Colonic mucosa (tissue), 4 donors: ENCODE results near the gene GRAP. TPM values are rescaled to one million over a fixed set of nuclear protein-coding genes. Genes with fewer than 3 reads are reported as not detected.

ENCODE experiments used
- DNase-seq: peaks from one replicate; pipeline ENCODE4 v3.0.0-alpha.2; 2020
- H3K27ac ChIP-seq: fragments of 200-600 bp; one replicate; pipeline ENCODE4 v1.8.0; 2021
- H3K27me3 ChIP-seq: fragments of 200-600 bp; one replicate; pipeline ENCODE4 v1.8.0; 2021
- H3K36me3 ChIP-seq: fragments of 200-600 bp; one replicate; pipeline ENCODE4 v1.8.0; 2021
- H3K4me1 ChIP-seq: fragments of 200-600 bp; one replicate; pipeline ENCODE4 v1.8.0; 2021; ENCODE audit warnings: mild to moderate bottlenecking
- H3K4me3 ChIP-seq: fragments of 200-600 bp; one replicate; pipeline ENCODE4 v1.8.0; 2021
- H3K9ac ChIP-seq, 2 donors: one replicate each; pipeline ENCODE4 v1.7.0; 2013; ENCODE audit warnings: control low read depth in 2 of 2, low read depth in 2 of 2, low read length in 2 of 2
- H3K9me3 ChIP-seq: fragments of 200-600 bp; one replicate; pipeline ENCODE4 v1.8.0; 2021
- CTCF ChIP-seq: fragments of 200-600 bp; IDR thresholded peaks from one replicate; pipeline ENCODE4 v1.8.0; 2022; ENCODE audit warnings: antibody characterized with exemption, mild to moderate bottlenecking
- intact Hi-C: fragments of 100-400 bp; cut with DNase I; formaldehyde crosslinking; loops from one replicate; pipeline ENCODE4 v1.14.1; 2022
- total RNA-seq, 2 donors: library from RNA; stranded (reverse); fragmentation: NEBNext Ultra II Directional in 1 of 2; extraction: Animal tissue kit (Norgen Biotek cat#: 25700) in 1 of 2; gene quantifications; one replicate each; pipeline ENCODE4 v1.2.1, GENCODE V29; 2021
- donor health status: healthy.
- donor health status: DM: no; HTN: no; CAD: no.
- donor health status: DM: no; HTN: no; CAD: no.

Gene GRAP
- total RNA-seq, 2 donors from 2014 or later: 0.93 to 1.1 TPM

DNA sequence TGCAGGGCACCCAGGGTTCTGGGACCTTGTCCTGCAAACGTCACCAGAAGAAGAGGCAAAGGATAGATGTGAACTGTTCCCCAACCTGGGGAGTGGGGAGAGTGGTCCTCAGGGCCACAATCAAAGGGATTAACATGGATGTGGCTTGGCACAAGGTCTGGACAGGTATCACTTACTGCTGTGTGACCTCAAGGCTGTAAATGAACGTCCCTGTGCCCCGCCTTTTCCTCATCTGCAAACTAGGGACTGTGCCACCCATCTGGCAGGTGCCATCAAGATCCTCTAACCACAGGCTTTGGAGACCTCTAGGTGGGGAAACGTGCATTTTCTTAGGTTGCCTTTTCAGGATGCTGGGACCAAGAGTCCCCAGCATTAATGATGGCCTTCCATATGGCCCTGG lies 69.7 kb downstream of the GRAP start:
- Histone ChIP-seq H3K4me1 (peaks cover 12% of the 10 kb centered on the region), H3K27me3 (no peaks in the 10 kb centered on the region), H3K27ac (no peak overlapping the region), H3K9ac (peak overlapping the region in 1 of 2 donors; percentile 68), H3K9me3 (no peaks in the 10 kb centered on the region), H3K4me3 (no peak overlapping the region), H3K36me3 (no peaks in the 10 kb centered on the region)
- intact Hi-C loops: no loop called here
- no peak for TF ChIP-seq CTCF
- peak; percentile 60 for DNase-seq

- H3K4me3 ChIP-seq: no peak overlapping the region
- H3K36me3 ChIP-seq: no peaks in the 10 kb centered on the region
- peaks cover 9% of the 10 kb centered on the region for H3K4me1 ChIP-seq
- TF ChIP-seq CTCF: no peak
- H3K27me3 ChIP-seq: no peaks in the 10 kb centered on the region
- peak overlapping the region; percentile 44 for H3K27ac ChIP-seq
- no peaks in the 10 kb centered on the region for H3K9me3 ChIP-seq
- DNase-seq: no peak
- peak overlapping the region in 1 of 2 donors; percentile 68 for H3K9ac ChIP-seq
- intact Hi-C loops: no loop called here
Measured at GRCh38 chr17:18976201-18976600, 70.6 kb downstream of the GRAP start.

GRCh38 chr17:18975597-18975996 lies 71.2 kb downstream of the GRAP start:
- DNase-seq: no peak
- H3K27me3 ChIP-seq: no peaks in the 10 kb centered on the region
- no peaks in the 10 kb centered on the region for H3K36me3 ChIP-seq
- H3K4me3 ChIP-seq: no peak overlapping the region
- peak overlapping the region; percentile 44 for H3K27ac ChIP-seq
- peaks cover 4% of the 10 kb centered on the region for H3K4me1 ChIP-seq
- intact Hi-C loops: no loop called here
- no peaks in the 10 kb centered on the region for H3K9me3 ChIP-seq
- H3K9ac ChIP-seq: no peak overlapping the region
- TF ChIP-seq CTCF: no peak

- no peak for TF ChIP-seq CTCF
- Histone ChIP-seq H3K27me3 (no peaks in the 10 kb centered on the region), H3K4me1 (peaks cover 3% of the 10 kb centered on the region), H3K36me3 (no peaks in the 10 kb centered on the region), H3K9ac (peak overlapping the region; percentile 41 to 79), H3K4me3 (no peak overlapping the region), H3K27ac (peak overlapping the region; percentile 44), H3K9me3 (no peaks in the 10 kb centered on the region)
- DNase-seq: no peak
- intact Hi-C loops: no loop called here
Measured at GRCh38 chr17:18974407-18975149, 72.2 kb downstream of the GRAP start.

GRCh38 chr17:18971801-18972200 lies 75.0 kb downstream of the GRAP start:
- H3K9ac ChIP-seq: no peak overlapping the region
- DNase-seq: no peak
- TF ChIP-seq CTCF: no peak
- no peaks in the 10 kb centered on the region for H3K27me3 ChIP-seq
- no peaks in the 10 kb centered on the region for H3K36me3 ChIP-seq
- intact Hi-C loops: no loop called here
- H3K9me3 ChIP-seq: no peaks in the 10 kb centered on the region
- peaks cover 15% of the 10 kb centered on the region for H3K4me1 ChIP-seq
- H3K4me3 ChIP-seq: no peak overlapping the region
- H3K27ac ChIP-seq: no peak overlapping the region

Other genes with a start within 250 kb of the GRAP start
- 10 to 100 TPM; 34.8 to 35.9 TPM for gene PRPSAP2, start 188.8 kb downstream of the GRAP start, total RNA-seq
- gene SLC5A10, start 94.8 kb downstream of the GRAP start, total RNA-seq: under 1 TPM in 1 of 2 donors, not detected in 1; 0.16 TPM
- gene FAM83G, start 42.2 kb downstream of the GRAP start, total RNA-seq: 10 to 100 TPM; 24.4 to 24.8 TPM
- gene GRAPL, start 80.6 kb upstream of the GRAP start, total RNA-seq: 1 to 10 TPM in 1 of 2 donors, under 1 TPM in 1; 0.35 to 1.1 TPM
- 10 to 100 TPM; 34.7 to 36.3 TPM for gene EPN2, start 190.4 kb upstream of the GRAP start, total RNA-seq